Diencephalon (tissue), 1 donor: ENCODE measurements around the gene KCNG2. TPM values are rescaled to one million over a fixed set of nuclear protein-coding genes. Genes with fewer than 3 reads are reported as not detected.

Source experiments
- total RNA-seq: library from RNA; depleted of rRNA; stranded (reverse); fragments of >200 nt; gene quantifications from one replicate; pipeline ENCODE4 v1.2.3, GENCODE V29; 2014

Gene KCNG2, protein sequence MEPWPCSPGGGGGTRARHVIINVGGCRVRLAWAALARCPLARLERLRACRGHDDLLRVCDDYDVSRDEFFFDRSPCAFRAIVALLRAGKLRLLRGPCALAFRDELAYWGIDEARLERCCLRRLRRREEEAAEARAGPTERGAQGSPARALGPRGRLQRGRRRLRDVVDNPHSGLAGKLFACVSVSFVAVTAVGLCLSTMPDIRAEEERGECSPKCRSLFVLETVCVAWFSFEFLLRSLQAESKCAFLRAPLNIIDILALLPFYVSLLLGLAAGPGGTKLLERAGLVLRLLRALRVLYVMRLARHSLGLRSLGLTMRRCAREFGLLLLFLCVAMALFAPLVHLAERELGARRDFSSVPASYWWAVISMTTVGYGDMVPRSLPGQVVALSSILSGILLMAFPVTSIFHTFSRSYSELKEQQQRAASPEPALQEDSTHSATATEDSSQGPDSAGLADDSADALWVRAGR
- total RNA-seq = 0.69 TPM

DNA sequence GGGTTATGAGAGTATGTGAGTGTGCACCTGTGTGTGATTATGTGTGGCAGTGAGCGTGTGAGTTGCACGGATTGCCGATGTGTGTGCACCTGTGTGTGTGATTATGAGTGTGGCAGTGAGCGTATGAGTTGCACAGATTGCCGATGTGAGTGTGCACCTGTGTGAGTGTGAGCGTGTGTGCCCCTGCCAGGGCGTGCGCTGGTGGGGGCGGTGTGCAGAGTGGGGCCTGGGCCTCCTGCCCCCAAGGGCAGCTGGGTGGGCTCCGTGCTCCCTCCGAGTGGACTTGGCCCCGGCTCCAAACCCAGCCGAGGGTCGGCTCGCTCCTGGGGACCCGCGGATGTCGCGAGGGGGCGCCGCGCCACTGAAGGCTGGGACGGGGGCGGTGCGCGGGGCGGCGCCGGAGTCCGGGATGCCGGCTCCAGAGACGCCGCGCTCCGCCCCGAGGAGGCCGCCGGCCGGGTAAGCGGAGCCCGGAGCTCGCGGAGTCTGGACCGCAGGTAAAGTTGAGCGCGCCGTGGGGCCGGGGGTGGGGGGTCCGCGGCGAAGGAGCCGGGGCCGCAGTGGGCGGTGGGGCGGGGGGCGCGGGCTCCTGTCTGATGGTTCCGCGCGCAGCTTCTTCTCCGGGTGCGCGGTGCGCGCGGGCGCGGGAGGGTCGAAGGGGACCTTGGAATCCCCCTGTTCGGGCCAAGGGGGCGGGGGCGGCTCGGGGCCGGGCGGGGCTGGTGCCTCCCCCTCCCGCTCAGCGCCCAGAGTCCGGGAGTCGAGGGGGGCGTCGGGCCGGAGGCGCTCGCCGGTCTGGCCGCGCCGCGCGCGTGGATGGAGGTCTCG, at the start of gene KCNG2:
KCNG2 (plus strand) TSS at position 421 of the 828 bp plus-strand sequence. CDS start 65,730 bp downstream, outside the sequence.

Other genes starting within 250 kb of the KCNG2 start
- 13.8 TPM for gene CTDP1, start 118.1 kb upstream of the KCNG2 start, total RNA-seq
- gene SLC66A2, start 153.7 kb downstream of the KCNG2 start, total RNA-seq = 34.1 TPM
- 3.2 TPM for gene HSBP1L1, start 166.7 kb downstream of the KCNG2 start, total RNA-seq
- gene TXNL4A, start 190.6 kb downstream of the KCNG2 start, total RNA-seq = 43.4 TPM
- gene RBFA, start 236.5 kb downstream of the KCNG2 start, total RNA-seq = 42.0 TPM